Renal cortex interstitium (tissue), 11 donors: Measurements from ENCODE around the gene SLC22A23. TPM values are rescaled to one million over a fixed set of nuclear protein-coding genes. Genes with fewer than 3 reads are reported as not detected.
"Not testable (repeated sequence)": the region's sequence is repeated elsewhere in the genome, so short reads cannot be mapped to it uniquely, and the experiment has no call there.

Experiments
- DNase-seq, 11 donors: peaks; one replicate each; pipeline ENCODE4 v3.0.0-alpha.2; 2013; ENCODE audit warnings: low read depth in 9 of 11, low spot score in 4 of 11; ENCODE audit errors: extremely low read depth in 1 of 11
- polyA plus RNA-seq, 3 donors: library from polyadenylated mRNA; unstranded; fragments of 120-200 nt; gene quantifications; one replicate each; pipeline ENCODE4 v1.2.1, GENCODE V29; 2013; ENCODE audit not compliant: insufficient read length in 3 of 3

The SLC22A23 gene
- polyA plus RNA-seq, 3 donors, result 11.2 to 15.8 (median 11.7) TPM

- no peak for DNase-seq
These were observed 75.5 kb downstream of the SLC22A23 start for GRCh38 chr6:3381233-3381921.

- no peak for DNase-seq
These were observed 76.3 kb downstream of the SLC22A23 start for GRCh38 chr6:3380344-3381232.

- DNase-seq, result no peak
These were observed 77.3 kb downstream of the SLC22A23 start for GRCh38 chr6:3379482-3380060.

- DNase-seq, result not testable (repeated sequence)
These were observed 78.0 kb downstream of the SLC22A23 start for GRCh38 chr6:3378808-3379207.

GRCh38 chr6:3378398-3378782, 78.5 kb downstream of the SLC22A23 start:
- DNase-seq, result not testable (repeated sequence)

GRCh38 chr6:3377536-3378397, 79.1 kb downstream of the SLC22A23 start:
- DNase-seq, result no peak

- no peak for DNase-seq
These were observed 79.8 kb downstream of the SLC22A23 start for GRCh38 chr6:3376893-3377535.

- DNase-seq, result no peak
These were observed 80.8 kb downstream of the SLC22A23 start for GRCh38 chr6:3376064-3376463.

- no peak for DNase-seq
These were observed 83.2 kb downstream of the SLC22A23 start for GRCh38 chr6:3373597-3374203.

GRCh38 chr6:3372912-3373554, 83.8 kb downstream of the SLC22A23 start:
- DNase-seq, result no peak

- no peak for DNase-seq
These were observed 84.5 kb downstream of the SLC22A23 start for GRCh38 chr6:3372184-3372846.

GRCh38 chr6:3371222-3371949, 85.5 kb downstream of the SLC22A23 start:
- DNase-seq, result no peak

GRCh38 chr6:3370361-3371221, 86.3 kb downstream of the SLC22A23 start:
- DNase-seq, result no peak

- no peak for DNase-seq
These were observed 86.9 kb downstream of the SLC22A23 start for GRCh38 chr6:3369985-3370360.

- DNase-seq, result no peak
These were observed 88.2 kb downstream of the SLC22A23 start for GRCh38 chr6:3368685-3369084.

- no peak for DNase-seq
These were observed 89.2 kb downstream of the SLC22A23 start for GRCh38 chr6:3367630-3368029.
